Keratinocyte (primary cell): Measurements from ENCODE around the gene RAB23. TPM values are rescaled to one million over a fixed set of nuclear protein-coding genes. Genes with fewer than 3 reads are reported as not detected.

Experiments used
- DNase-seq: peaks from one replicate; pipeline ENCODE4 v3.0.0-alpha.2; 2011; ENCODE audit warnings: low read depth, missing footprints, low spot score
- FAIRE-seq: peaks from 2 replicates; lab custom pipeline; 2011; peaks lifted over from hg19 to GRCh38; lab: Jason Lieb, UNC
- H2AFZ ChIP-seq: 2 replicates; pipeline ENCODE4 v1.6.0; 2012; ENCODE audit warnings: low read length, control low read depth, inconsistent platforms; ENCODE audit not compliant: control insufficient read depth
- H3K27ac ChIP-seq: 2 replicates; pipeline ENCODE4 v1.5.1; 2011; ENCODE audit warnings: low read length; ENCODE audit not compliant: control insufficient read depth, insufficient read depth
- H3K27me3 ChIP-seq: 3 replicates; pipeline ENCODE4 v1.6.0; 2011; ENCODE audit warnings: low read length; ENCODE audit not compliant: control insufficient read depth, insufficient read depth; ENCODE audit errors: extremely low read depth
- H3K36me3 ChIP-seq, 2 experiments: 2 replicates in 1 of 2; 3 replicates in 1 of 2; pipeline ENCODE4 v1.5.1; 2011; ENCODE audit warnings: low read length in 2 of 2, mild to moderate bottlenecking in 1 of 2; ENCODE audit not compliant: control insufficient read depth in 2 of 2, insufficient read depth in 2 of 2; ENCODE audit errors: extremely low read depth in 1 of 2
- H3K4me1 ChIP-seq: 3 replicates; pipeline ENCODE4 v1.5.1; 2011; ENCODE audit warnings: low read length; ENCODE audit not compliant: control insufficient read depth, insufficient read depth; ENCODE audit errors: extremely low read depth
- H3K4me2 ChIP-seq: 3 replicates; pipeline ENCODE4 v1.6.0; 2011; ENCODE audit warnings: low read depth, low read length; ENCODE audit not compliant: control insufficient read depth, insufficient read depth; ENCODE audit errors: extremely low read depth
- H3K4me3 ChIP-seq, 3 experiments: fragments of 200-600 bp in 1 of 3; sonication (generic) in 1 of 3; 2 replicates in 2 of 3; 3 replicates in 1 of 3; pipeline ENCODE4 v1.5.1; 2011 to 2016; ENCODE audit warnings: low read length in 3 of 3, mild to moderate bottlenecking in 3 of 3, control low read depth in 2 of 3, inconsistent platforms in 1 of 3, low read depth in 1 of 3, mixed read lengths in 1 of 3, mixed run types in 1 of 3, moderate library complexity in 1 of 3; ENCODE audit not compliant: control insufficient read depth in 2 of 3, insufficient read depth in 2 of 3; ENCODE audit errors: extremely low read depth in 1 of 3
- H3K79me2 ChIP-seq: 2 replicates; pipeline ENCODE4 v1.6.0; 2012; ENCODE audit warnings: low read length; ENCODE audit not compliant: control insufficient read depth, insufficient read depth
- H3K9ac ChIP-seq: 3 replicates; pipeline ENCODE4 v1.6.0; 2011; ENCODE audit warnings: low read length; ENCODE audit not compliant: control insufficient read depth, insufficient read depth; ENCODE audit errors: extremely low read depth
- H3K9me1 ChIP-seq: 3 replicates; pipeline ENCODE4 v1.6.0; 2011; ENCODE audit warnings: low read length; ENCODE audit not compliant: control insufficient read depth, insufficient read depth; ENCODE audit errors: extremely low read depth
- H3K9me3 ChIP-seq: 2 replicates; pipeline ENCODE4 v1.5.1; 2012; ENCODE audit warnings: low read depth, low read length; ENCODE audit not compliant: control insufficient read depth
- H4K20me1 ChIP-seq: 3 replicates; pipeline ENCODE4 v1.6.0; 2011; ENCODE audit warnings: low read length; ENCODE audit not compliant: control insufficient read depth, insufficient read depth; ENCODE audit errors: extremely low read depth
- CTCF ChIP-seq, 3 experiments: IDR thresholded peaks in 1 of 3; conservative IDR thresholded peaks in 1 of 3; optimal IDR thresholded peaks in 1 of 3; 2 replicates in 2 of 3; 3 replicates in 1 of 3; pipeline versions ENCODE3 to v1.5.1; 2011; ENCODE audit warnings: low read length in 3 of 3, mild to moderate bottlenecking in 3 of 3, moderate library complexity in 2 of 3, control low read depth in 1 of 3, inconsistent platforms in 1 of 3; ENCODE audit not compliant: insufficient read depth in 2 of 3; ENCODE audit errors: extremely low read depth in 1 of 3
- EZH2 ChIP-seq: IDR thresholded peaks from one replicate; pipeline ENCODE4 v1.6.1; 2012; ENCODE audit warnings: inconsistent platforms, mild to moderate bottlenecking, low read length, moderate library complexity
- dilution Hi-C: fragments of 300-500 bp; cut with MboI; formaldehyde crosslinking; loops from one replicate; pipeline ENCODE4 v1.7.0; 2020; ENCODE audit warnings: low sequenced_read_pairs; ENCODE audit not compliant: extremely low pct_ligation_motif_present
- polyA plus RNA-seq, 5 experiments: library from polyadenylated mRNA; depleted of rRNA in 3 of 5; stranded (reverse) in 3 of 5; stranded (forward) in 1 of 5; unstranded in 1 of 5; fragments of >200 nt; gene quantifications; 1 replicate in 1 of 5; 2 replicates in 3 of 5; 3 replicates in 1 of 5; pipeline versions ENCODE4 v1.2.1 to v1.2.3, GENCODE V29; 2011 to 2012; ENCODE audit warnings: missing spikeins in 2 of 5, low read depth in 1 of 5, low replicate concordance in 1 of 5

Gene RAB23
- polyA plus RNA-seq, 1 donor (not counting 4 experiments of a cell fraction or from before 2014, with no cell fraction given) = 14.6 TPM

- no peaks in the 10 kb centered on the region for H3K4me1 ChIP-seq
- no peak overlapping the region for H3K4me2 ChIP-seq
- no peaks in the 10 kb centered on the region for H4K20me1 ChIP-seq
- H3K79me2 ChIP-seq = peaks cover 2% of the 10 kb centered on the region
- no peak overlapping the region for H2AFZ ChIP-seq
- no peak overlapping the region for H3K27ac ChIP-seq
- DNase-seq = no peak
- no peak overlapping the region for H3K9ac ChIP-seq
- no peak for TF ChIP-seq EZH2
- no peak for TF ChIP-seq CTCF (optimal IDR thresholded peaks at IDR 0.05 in 1 of 3, IDR thresholded peaks at IDR 0.05 in 1 of 3, conservative IDR thresholded peaks at IDR 0.05 in 1 of 3; ENCODE audit: extremely low read depth in 1 of 3, insufficient read depth in 2 of 3, low read length in 3 of 3)
- FAIRE-seq = peak; percentile 13
- dilution Hi-C loops = no loop called here
- no peak overlapping the region for H3K4me3 ChIP-seq
- H3K27me3 ChIP-seq = no peaks in the 10 kb centered on the region
- H3K9me3 ChIP-seq = no peaks in the 10 kb centered on the region
- H3K36me3 ChIP-seq = no peaks in the 10 kb centered on the region
- H3K9me1 ChIP-seq = no peaks in the 10 kb centered on the region
These were observed 15.0 kb downstream of the RAB23 start for GRCh38 chr6:57207141-57207540.

- DNase-seq (no peak), FAIRE-seq (no peak)
- Histone ChIP-seq H3K27me3 (no peaks in the 10 kb centered on the region), H3K27ac (no peak overlapping the region), H4K20me1 (no peaks in the 10 kb centered on the region), H2AFZ (no peak overlapping the region), H3K36me3 (no peaks in the 10 kb centered on the region), H3K4me1 (no peaks in the 10 kb centered on the region), H3K9me1 (no peaks in the 10 kb centered on the region), H3K9me3 (no peaks in the 10 kb centered on the region), H3K79me2 (no peaks in the 10 kb centered on the region), H3K4me2 (no peak overlapping the region), H3K9ac (no peak overlapping the region), H3K4me3 (no peak overlapping the region)
- TF ChIP-seq CTCF (optimal IDR thresholded peaks at IDR 0.05 in 1 of 3, IDR thresholded peaks at IDR 0.05 in 1 of 3, conservative IDR thresholded peaks at IDR 0.05 in 1 of 3; ENCODE audit: extremely low read depth in 1 of 3, insufficient read depth in 2 of 3, low read length in 3 of 3) (no peak), EZH2 (no peak)
- dilution Hi-C loops = no loop called here
These were observed 16.4 kb downstream of the RAB23 start for GRCh38 chr6:57205550-57206328.
